ENCODE data around the gene POMC.

Gene POMC

GRCh38 chr2:25178976-25179375, 10.6 kb upstream of the POMC start:
- H3K4me3 ChIP-seq (ENCODE audit: low read depth, low read length) = no peak overlapping the region
- DNase-seq (ENCODE audit: low read depth) = no peak
- TF ChIP-seq, protein P1, sequence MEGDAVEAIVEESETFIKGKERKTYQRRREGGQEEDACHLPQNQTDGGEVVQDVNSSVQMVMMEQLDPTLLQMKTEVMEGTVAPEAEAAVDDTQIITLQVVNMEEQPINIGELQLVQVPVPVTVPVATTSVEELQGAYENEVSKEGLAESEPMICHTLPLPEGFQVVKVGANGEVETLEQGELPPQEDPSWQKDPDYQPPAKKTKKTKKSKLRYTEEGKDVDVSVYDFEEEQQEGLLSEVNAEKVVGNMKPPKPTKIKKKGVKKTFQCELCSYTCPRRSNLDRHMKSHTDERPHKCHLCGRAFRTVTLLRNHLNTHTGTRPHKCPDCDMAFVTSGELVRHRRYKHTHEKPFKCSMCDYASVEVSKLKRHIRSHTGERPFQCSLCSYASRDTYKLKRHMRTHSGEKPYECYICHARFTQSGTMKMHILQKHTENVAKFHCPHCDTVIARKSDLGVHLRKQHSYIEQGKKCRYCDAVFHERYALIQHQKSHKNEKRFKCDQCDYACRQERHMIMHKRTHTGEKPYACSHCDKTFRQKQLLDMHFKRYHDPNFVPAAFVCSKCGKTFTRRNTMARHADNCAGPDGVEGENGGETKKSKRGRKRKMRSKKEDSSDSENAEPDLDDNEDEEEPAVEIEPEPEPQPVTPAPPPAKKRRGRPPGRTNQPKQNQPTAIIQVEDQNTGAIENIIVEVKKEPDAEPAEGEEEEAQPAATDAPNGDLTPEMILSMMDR (conservative IDR thresholded peaks at IDR 0.05; ENCODE audit: low read depth, low read length) = no peak

GRCh38 chr2:25177211-25177611, 8.8 kb upstream of the POMC start:
- TF ChIP-seq, protein P1 (conservative IDR thresholded peaks at IDR 0.05; ENCODE audit: low read depth, low read length) = no peak
- no peak for DNase-seq (ENCODE audit: low read depth)
- H3K4me3 ChIP-seq (ENCODE audit: low read depth, low read length) = no peak overlapping the region

- H3K4me3 ChIP-seq (ENCODE audit: low read depth, low read length) = no peak overlapping the region
- TF ChIP-seq, protein P1 (conservative IDR thresholded peaks at IDR 0.05; ENCODE audit: low read depth, low read length) = no peak
- no peak for DNase-seq (ENCODE audit: low read depth)
Observed at GRCh38 chr2:25176541-25177181, 8.3 kb upstream of the POMC start.

DNA sequence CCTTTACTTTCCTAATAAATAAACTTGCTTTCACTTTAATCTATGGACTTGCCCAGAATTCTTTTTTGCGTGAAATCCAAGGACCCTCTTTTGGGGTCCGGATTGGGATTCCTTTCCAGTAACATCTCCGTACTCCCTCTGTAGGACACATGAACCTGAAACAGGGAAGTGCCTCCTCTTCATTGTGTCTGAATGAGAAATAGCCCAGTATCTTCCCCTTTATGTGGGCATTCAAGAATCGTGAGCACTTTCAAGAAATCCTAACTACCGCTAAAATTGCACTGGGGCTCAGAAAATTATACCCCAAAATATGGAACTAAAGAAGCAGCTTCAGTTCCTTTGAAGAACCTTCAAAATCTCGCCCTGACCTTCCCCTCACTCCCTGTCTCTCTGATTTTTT, 7.8 kb upstream of the POMC start:
- TF ChIP-seq, protein P1 (conservative IDR thresholded peaks at IDR 0.05; ENCODE audit: low read depth, low read length) = no peak
- H3K4me3 ChIP-seq (ENCODE audit: low read depth, low read length) = no peak overlapping the region
- no peak for DNase-seq (ENCODE audit: low read depth)

GRCh38 chr2:25174192-25174861, 5.9 kb upstream of the POMC start:
- TF ChIP-seq, protein P1 (conservative IDR thresholded peaks at IDR 0.05; ENCODE audit: low read depth, low read length) = no peak
- DNase-seq (ENCODE audit: low read depth) = no peak
- H3K4me3 ChIP-seq (ENCODE audit: low read depth, low read length) = no peak overlapping the region

DNA sequence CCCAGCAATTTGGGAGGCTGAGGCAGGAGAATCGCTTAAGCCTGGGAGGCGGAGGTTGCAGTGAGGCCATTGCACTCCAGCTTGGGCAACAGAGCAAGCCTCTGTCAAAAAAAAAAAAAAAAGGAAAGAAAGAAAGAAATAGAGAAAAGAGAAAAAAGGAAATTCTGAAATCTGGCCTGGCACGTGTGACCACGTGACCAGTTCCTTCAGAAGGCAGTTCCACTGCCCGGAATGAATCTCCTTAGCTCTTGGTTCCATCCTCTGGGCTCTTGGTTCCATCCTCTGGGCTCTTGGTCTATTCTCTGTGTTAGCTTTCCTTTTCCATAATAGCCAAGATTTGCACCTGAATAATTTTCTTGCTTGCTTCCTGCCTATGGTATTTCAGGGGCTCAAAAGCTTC, 5.3 kb upstream of the POMC start:
- TF ChIP-seq, protein P1 (conservative IDR thresholded peaks at IDR 0.05; ENCODE audit: low read depth, low read length) = no peak
- no peak for DNase-seq (ENCODE audit: low read depth)
- H3K4me3 ChIP-seq (ENCODE audit: low read depth, low read length) = no peak overlapping the region

DNA sequence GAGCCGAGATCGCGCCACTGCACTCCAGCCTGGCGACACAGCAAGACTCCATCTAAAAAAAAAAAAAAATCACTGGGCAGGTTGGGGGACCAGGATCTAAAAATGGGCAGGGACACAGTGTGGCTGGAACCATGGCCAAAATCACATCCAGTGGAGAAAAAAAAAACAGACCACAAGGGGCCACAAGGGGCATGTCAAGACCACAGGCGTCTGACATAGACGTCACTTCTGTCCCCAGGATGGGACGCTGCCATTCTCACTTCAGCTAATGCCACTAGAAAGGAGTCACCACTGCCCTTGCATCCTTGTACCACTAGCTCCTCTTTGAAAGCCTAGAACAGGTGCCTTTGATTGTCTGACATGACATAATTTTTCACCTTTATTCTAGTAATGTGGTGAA, 2.5 kb upstream of the POMC start:
- TF ChIP-seq, protein P1 (conservative IDR thresholded peaks at IDR 0.05; ENCODE audit: low read depth, low read length) = no peak
- no peak for DNase-seq (ENCODE audit: low read depth)
- H3K4me3 ChIP-seq (ENCODE audit: low read depth, low read length) = no peak overlapping the region
